Measurements from ENCODE around the gene FCN1.

GRCh38 chr9:134918646-134919045 is 934 bp upstream of the FCN1 start:
- TF ChIP-seq, protein P1, sequence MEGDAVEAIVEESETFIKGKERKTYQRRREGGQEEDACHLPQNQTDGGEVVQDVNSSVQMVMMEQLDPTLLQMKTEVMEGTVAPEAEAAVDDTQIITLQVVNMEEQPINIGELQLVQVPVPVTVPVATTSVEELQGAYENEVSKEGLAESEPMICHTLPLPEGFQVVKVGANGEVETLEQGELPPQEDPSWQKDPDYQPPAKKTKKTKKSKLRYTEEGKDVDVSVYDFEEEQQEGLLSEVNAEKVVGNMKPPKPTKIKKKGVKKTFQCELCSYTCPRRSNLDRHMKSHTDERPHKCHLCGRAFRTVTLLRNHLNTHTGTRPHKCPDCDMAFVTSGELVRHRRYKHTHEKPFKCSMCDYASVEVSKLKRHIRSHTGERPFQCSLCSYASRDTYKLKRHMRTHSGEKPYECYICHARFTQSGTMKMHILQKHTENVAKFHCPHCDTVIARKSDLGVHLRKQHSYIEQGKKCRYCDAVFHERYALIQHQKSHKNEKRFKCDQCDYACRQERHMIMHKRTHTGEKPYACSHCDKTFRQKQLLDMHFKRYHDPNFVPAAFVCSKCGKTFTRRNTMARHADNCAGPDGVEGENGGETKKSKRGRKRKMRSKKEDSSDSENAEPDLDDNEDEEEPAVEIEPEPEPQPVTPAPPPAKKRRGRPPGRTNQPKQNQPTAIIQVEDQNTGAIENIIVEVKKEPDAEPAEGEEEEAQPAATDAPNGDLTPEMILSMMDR (IDR thresholded peaks at IDR 0.05; ENCODE audit: control extremely low read depth in 1 of 3, insufficient read depth in 1 of 3, low read depth in 1 of 3, low read length in 3 of 3): no peak
- no peak for TF ChIP-seq EP300 (IDR thresholded peaks at IDR 0.05; ENCODE audit: borderline replicate concordance in 1 of 2, low read depth in 2 of 2, low read length in 2 of 2)
- TF ChIP-seq POLR2A (IDR thresholded peaks at IDR 0.05; ENCODE audit: control extremely low read depth in 1 of 2, low read depth in 2 of 2, low read length in 2 of 2): no peak
- TF ChIP-seq USF2 (IDR thresholded peaks at IDR 0.05; ENCODE audit: low read length): no peak
- no peak for TF ChIP-seq EZH2 (IDR thresholded peaks at IDR 0.05; ENCODE audit: low read depth, low read length, severe bottlenecking)
- no peak for TF ChIP-seq CREB1 (IDR thresholded peaks at IDR 0.05)
- TF ChIP-seq, protein P2, sequence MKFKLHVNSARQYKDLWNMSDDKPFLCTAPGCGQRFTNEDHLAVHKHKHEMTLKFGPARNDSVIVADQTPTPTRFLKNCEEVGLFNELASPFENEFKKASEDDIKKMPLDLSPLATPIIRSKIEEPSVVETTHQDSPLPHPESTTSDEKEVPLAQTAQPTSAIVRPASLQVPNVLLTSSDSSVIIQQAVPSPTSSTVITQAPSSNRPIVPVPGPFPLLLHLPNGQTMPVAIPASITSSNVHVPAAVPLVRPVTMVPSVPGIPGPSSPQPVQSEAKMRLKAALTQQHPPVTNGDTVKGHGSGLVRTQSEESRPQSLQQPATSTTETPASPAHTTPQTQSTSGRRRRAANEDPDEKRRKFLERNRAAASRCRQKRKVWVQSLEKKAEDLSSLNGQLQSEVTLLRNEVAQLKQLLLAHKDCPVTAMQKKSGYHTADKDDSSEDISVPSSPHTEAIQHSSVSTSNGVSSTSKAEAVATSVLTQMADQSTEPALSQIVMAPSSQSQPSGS (IDR thresholded peaks at IDR 0.05; ENCODE audit: low read length): no peak
- no peak for TF ChIP-seq CEBPB (IDR thresholded peaks at IDR 0.05; ENCODE audit: low read depth, low read length)

All from H1 (cell line).